ENCODE results near the gene GRK5.

GRCh38 chr10:119425881-119426170 is 218.5 kb downstream of the GRK5 start:
- TF ChIP-seq EZH2phosphoT487 (IDR thresholded peaks at IDR 0.05; ENCODE audit: insufficient read depth, low read depth) (no peak), EZH2 (IDR thresholded peaks at IDR 0.05; ENCODE audit: insufficient read depth, poor library complexity, severe bottlenecking) (no peak)
